ENCODE results near the gene PPP2R2C.

The PPP2R2C gene

GRCh38 chr4:6345866-6346265 lies 126.5 kb downstream of the PPP2R2C start:
- TF ChIP-seq POLR2AphosphoS5 (IDR thresholded peaks at IDR 0.05; ENCODE audit: low read depth) (no peak), CTCF (IDR thresholded peaks at IDR 0.05; ENCODE audit: insufficient read depth, low read length) (no peak), REST (IDR thresholded peaks at IDR 0.05; ENCODE audit: insufficient replicate concordance, low read depth) (no peak), SPI1 (IDR thresholded peaks at IDR 0.05; ENCODE audit: borderline replicate concordance, low read depth) (no peak), GABPA (IDR thresholded peaks at IDR 0.05; ENCODE audit: low read depth) (no peak)
- Histone ChIP-seq H3K4me3 (replicated peaks; ENCODE audit: insufficient read depth, low read length) (no peak overlapping the region), H3K27me3 (ENCODE audit: insufficient read depth, poor library complexity, severe bottlenecking) (peaks cover 8% of the 10 kb centered on the region), H3K27ac (replicated peaks) (no peak overlapping the region)
- no peak for DNase-seq (ENCODE audit: low read depth in 1 of 2, low spot score in 1 of 2)

- Histone ChIP-seq H3K27ac (replicated peaks) (no peak overlapping the region), H3K4me3 (replicated peaks; ENCODE audit: insufficient read depth, low read length) (no peak overlapping the region), H3K27me3 (ENCODE audit: insufficient read depth, poor library complexity, severe bottlenecking) (peaks cover 8% of the 10 kb centered on the region)
- TF ChIP-seq GABPA (IDR thresholded peaks at IDR 0.05; ENCODE audit: low read depth) (no peak), REST (IDR thresholded peaks at IDR 0.05; ENCODE audit: insufficient replicate concordance, low read depth) (no peak), POLR2AphosphoS5 (IDR thresholded peaks at IDR 0.05; ENCODE audit: low read depth) (no peak), SPI1 (IDR thresholded peaks at IDR 0.05; ENCODE audit: borderline replicate concordance, low read depth) (no peak), CTCF (IDR thresholded peaks at IDR 0.05; ENCODE audit: insufficient read depth, low read length) (no peak)
- DNase-seq (ENCODE audit: low read depth in 1 of 2, low spot score in 1 of 2): no peak
Measured at GRCh38 chr4:6345096-6345830, 127.2 kb downstream of the PPP2R2C start.

GRCh38 chr4:6343939-6344408 lies 128.4 kb downstream of the PPP2R2C start:
- TF ChIP-seq GABPA (IDR thresholded peaks at IDR 0.05; ENCODE audit: low read depth): no peak
- TF ChIP-seq SPI1 (IDR thresholded peaks at IDR 0.05; ENCODE audit: borderline replicate concordance, low read depth): no peak
- TF ChIP-seq REST (IDR thresholded peaks at IDR 0.05; ENCODE audit: insufficient replicate concordance, low read depth): no peak
- no peak for TF ChIP-seq POLR2AphosphoS5 (IDR thresholded peaks at IDR 0.05; ENCODE audit: low read depth)
- no peak for TF ChIP-seq CTCF (IDR thresholded peaks at IDR 0.05; ENCODE audit: insufficient read depth, low read length)
- Histone ChIP-seq H3K27ac (replicated peaks) (no peak overlapping the region), H3K4me3 (replicated peaks; ENCODE audit: insufficient read depth, low read length) (no peak overlapping the region), H3K27me3 (ENCODE audit: insufficient read depth, poor library complexity, severe bottlenecking) (peaks cover 11% of the 10 kb centered on the region)
- DNase-seq (ENCODE audit: low read depth in 1 of 2, low spot score in 1 of 2): no peak

All from HL-60 (cell line).